Choroid plexus epithelial cell (primary cell): ENCODE data around the gene HAUS1.

ENCODE experiments used
- DNase-seq: peaks from one replicate; pipeline ENCODE4 v3.0.0-alpha.2; 2010; ENCODE audit warnings: low read depth
- H3K4me3 ChIP-seq: 2 replicates; pipeline ENCODE4 v1.5.1; 2011; ENCODE audit warnings: low read depth, mild to moderate bottlenecking, control low read depth, low read length, moderate library complexity
- CTCF ChIP-seq: conservative IDR thresholded peaks from 2 replicates; pipeline ENCODE4 v1.5.1; 2011; ENCODE audit warnings: low read depth, mild to moderate bottlenecking, control low read depth, inconsistent platforms, low read length, moderate library complexity

The HAUS1 gene

GRCh38 chr18:46173393-46174341, 69.5 kb downstream of the HAUS1 start:
- TF ChIP-seq CTCF: peak; percentile 95
- peak; percentile 92 for DNase-seq
- H3K4me3 ChIP-seq: peak overlapping the region; percentile 93

GRCh38 chr18:46174342-46175041, 70.3 kb downstream of the HAUS1 start:
- peak overlapping the region; percentile 93 for H3K4me3 ChIP-seq

GRCh38 chr18:46176001-46176400, 71.8 kb downstream of the HAUS1 start:
- no peak for DNase-seq
- no peak overlapping the region for H3K4me3 ChIP-seq
- no peak for TF ChIP-seq CTCF

More at GRCh38 chr18:46174342-46175041, 70.3 kb downstream of the HAUS1 start:
- TF ChIP-seq CTCF: peak; percentile 31
- peak; percentile 61 for DNase-seq
